ENCODE measurements around the gene TJP1.
"Not testable (repeated sequence)": the region's sequence is repeated elsewhere in the genome, so short reads cannot be mapped to it uniquely, and the experiment has no call there.

TJP1 gene

DNA sequence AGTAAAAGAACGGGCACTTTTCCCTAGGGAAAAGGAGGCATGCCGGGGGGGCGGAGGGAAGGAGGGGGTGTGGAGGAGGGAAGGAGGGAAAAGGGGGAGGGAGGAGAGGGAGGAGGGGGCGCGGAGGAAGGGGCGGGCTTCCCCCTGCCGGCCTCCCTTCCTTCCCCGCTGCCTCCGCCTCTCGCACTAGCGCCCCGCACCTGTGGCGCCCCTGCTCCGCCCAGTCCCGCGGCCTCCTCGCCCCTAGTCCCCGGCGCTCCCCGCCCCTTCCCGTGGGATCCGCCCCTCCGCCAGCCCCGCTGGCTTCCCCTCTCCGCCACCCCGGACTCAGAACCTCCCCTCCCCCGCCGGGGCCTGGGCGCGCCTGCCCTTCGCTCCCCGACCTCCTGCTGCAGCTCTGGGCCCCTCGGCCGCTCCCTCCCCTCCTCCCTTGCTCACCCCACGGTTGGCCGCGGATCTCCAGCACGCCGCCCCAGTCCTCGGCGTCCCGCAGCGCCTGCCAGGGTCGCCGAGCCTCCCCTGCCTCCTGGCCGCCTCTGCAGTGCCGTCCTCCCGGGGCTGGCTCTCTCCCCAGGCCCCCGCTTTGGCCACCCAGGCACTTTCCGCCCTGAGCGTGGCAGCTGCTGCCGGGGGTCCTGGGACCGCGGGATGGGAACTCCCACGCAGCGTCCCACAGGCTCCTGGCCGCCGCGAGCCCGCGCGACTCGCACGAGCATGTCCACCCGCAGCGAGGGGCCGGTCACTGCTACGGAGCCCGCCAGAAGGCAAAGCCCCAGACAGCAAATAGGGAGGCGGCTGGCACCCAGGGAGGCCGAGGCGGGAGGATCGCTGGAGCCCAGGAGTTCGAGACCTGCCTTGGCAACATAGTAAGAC lies 147.4 kb downstream of the TJP1 start:
- DNase-seq (ENCODE audit: low read depth): peak; percentile 52
- TF ChIP-seq, protein P1, sequence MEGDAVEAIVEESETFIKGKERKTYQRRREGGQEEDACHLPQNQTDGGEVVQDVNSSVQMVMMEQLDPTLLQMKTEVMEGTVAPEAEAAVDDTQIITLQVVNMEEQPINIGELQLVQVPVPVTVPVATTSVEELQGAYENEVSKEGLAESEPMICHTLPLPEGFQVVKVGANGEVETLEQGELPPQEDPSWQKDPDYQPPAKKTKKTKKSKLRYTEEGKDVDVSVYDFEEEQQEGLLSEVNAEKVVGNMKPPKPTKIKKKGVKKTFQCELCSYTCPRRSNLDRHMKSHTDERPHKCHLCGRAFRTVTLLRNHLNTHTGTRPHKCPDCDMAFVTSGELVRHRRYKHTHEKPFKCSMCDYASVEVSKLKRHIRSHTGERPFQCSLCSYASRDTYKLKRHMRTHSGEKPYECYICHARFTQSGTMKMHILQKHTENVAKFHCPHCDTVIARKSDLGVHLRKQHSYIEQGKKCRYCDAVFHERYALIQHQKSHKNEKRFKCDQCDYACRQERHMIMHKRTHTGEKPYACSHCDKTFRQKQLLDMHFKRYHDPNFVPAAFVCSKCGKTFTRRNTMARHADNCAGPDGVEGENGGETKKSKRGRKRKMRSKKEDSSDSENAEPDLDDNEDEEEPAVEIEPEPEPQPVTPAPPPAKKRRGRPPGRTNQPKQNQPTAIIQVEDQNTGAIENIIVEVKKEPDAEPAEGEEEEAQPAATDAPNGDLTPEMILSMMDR (IDR thresholded peaks at IDR 0.05; ENCODE audit: low read length, missing control alignments): no peak
- H3K4me3 ChIP-seq (replicated peaks; ENCODE audit: low read depth, low read length): peak overlapping the region; percentile 56

DNA sequence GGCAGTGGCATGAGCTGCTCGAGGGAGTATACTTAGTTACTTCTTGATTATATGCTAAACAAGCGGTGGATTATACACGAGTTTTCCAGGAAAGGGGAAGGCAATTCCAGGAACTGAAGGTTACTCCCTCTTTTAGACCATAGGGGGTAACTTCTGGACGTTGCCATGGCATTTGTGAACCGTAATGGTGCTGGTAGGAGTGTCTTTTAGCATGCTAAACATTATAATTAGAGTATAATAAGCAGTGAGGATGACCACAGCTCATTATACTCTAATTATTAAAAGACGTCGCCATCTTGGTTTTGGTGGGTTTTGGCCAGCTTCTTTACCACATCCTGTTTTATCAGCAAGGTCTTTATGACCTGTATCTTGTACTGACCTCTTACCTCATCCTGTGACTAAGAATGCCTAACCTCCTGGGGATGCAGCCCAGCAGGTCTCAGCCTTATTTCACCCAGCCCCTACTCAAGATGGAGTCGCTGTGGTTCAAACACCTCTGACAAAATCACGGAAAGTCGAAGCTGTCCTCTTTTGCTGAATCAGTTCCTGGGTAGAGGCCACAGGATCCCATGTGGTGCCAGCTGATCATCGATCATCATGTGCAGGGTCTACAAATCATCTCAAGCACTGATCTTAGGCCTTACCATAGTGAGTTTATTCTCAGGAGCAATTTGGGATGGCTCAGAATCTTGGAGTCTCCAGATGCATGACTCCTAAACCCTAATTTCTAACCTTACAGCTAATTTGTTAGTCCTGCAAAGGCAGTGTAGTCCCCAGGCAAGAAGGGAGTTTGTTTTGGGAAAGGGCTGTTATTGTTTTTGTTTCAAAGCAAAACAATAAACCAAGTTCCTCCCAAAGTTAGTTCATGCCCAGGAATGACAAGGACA lies 149.1 kb downstream of the TJP1 start:
- peak; percentile 23 for DNase-seq (ENCODE audit: low read depth)
- TF ChIP-seq, protein P1 (IDR thresholded peaks at IDR 0.05; ENCODE audit: low read length, missing control alignments): no peak
- no peak overlapping the region for H3K4me3 ChIP-seq (replicated peaks; ENCODE audit: low read depth, low read length)

GRCh38 chr15:29672446-29672845 lies 149.8 kb downstream of the TJP1 start:
- TF ChIP-seq, protein P1 (IDR thresholded peaks at IDR 0.05; ENCODE audit: low read length, missing control alignments): no peak
- no peak overlapping the region for H3K4me3 ChIP-seq (replicated peaks; ENCODE audit: low read depth, low read length)
- DNase-seq (ENCODE audit: low read depth): no peak

GRCh38 chr15:29672046-29672445 lies 150.2 kb downstream of the TJP1 start:
- not testable (repeated sequence) for DNase-seq (ENCODE audit: low read depth); H3K4me3 ChIP-seq (replicated peaks; ENCODE audit: low read depth, low read length)

GRCh38 chr15:29670998-29671981 lies 151.0 kb downstream of the TJP1 start:
- H3K4me3 ChIP-seq (replicated peaks; ENCODE audit: low read depth, low read length): no peak overlapping the region
- DNase-seq (ENCODE audit: low read depth): peak; percentile 83
- TF ChIP-seq, protein P1 (IDR thresholded peaks at IDR 0.05; ENCODE audit: low read length, missing control alignments): no peak

DNA sequence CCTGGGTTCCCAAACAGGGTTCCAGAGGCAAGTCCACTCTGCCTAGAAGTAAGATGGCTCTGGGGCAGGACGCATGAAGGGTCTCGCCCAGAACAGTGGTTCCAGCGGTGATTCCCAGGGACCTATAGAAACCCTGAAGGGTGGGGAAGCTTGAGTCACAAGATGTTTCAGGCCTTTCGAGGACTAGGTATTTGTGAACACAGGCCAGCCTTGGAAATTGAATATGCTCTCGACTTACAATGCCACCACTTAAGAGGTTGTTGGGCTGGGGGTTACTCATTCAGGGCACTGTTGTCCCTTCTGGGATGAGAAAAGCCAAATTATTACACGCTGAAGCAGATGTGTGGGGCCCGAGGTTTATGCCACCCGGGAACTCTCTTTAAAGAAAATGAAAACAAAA lies 152.0 kb downstream of the TJP1 start:
- no peak overlapping the region for H3K4me3 ChIP-seq (replicated peaks; ENCODE audit: low read depth, low read length)
- no peak for DNase-seq (ENCODE audit: low read depth)
- TF ChIP-seq, protein P1 (IDR thresholded peaks at IDR 0.05; ENCODE audit: low read length, missing control alignments): no peak

Data from fibroblast of pulmonary artery (primary cell).